ENCODE results near the gene RER1.

DNA sequence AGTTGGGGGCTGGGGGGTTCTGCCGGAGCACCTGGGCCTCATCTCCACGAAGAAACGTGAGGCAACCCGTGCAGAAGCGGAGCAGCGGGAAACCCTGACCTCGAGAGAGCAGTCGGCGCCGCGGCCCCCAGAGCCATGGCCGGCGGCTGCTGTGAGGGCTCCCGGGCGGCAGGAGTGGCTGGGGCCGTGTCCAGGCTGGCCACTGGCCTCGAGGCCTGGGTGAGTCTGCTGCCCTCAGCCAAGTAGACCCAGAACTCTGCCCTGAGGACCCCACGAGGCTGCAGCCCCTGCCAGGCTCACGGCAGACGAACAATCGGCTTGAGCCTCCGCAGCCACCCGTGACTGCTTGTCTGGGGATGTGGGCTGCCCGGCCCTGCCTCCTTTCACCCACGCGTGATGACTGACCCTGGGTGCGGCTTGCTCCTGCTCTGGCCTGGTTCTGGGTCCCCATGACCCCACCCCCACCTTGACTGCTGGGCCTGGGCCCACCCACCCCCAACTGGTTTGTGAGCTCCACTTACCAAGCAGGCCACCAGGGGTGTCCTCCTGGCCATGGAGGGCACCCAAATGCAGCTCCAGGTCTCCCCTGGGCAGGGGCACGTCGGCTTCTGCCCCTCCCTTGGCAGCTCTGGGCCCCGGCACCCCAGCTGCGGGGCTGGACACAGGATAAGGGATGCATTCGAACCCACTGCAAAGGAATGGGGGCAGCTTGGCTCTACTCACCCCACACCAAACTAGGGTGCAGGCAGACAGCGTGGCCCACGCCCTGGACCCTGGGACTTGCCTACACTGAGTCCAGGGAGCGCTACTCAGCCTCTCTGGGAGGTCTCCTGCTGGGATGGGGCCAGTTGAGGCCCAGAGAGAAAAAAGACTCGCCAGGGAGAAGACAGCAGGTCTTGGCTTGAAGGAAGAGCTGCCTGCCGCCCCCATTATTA is 34.5 kb upstream of the RER1 start:
- TF ChIP-seq, protein P1, sequence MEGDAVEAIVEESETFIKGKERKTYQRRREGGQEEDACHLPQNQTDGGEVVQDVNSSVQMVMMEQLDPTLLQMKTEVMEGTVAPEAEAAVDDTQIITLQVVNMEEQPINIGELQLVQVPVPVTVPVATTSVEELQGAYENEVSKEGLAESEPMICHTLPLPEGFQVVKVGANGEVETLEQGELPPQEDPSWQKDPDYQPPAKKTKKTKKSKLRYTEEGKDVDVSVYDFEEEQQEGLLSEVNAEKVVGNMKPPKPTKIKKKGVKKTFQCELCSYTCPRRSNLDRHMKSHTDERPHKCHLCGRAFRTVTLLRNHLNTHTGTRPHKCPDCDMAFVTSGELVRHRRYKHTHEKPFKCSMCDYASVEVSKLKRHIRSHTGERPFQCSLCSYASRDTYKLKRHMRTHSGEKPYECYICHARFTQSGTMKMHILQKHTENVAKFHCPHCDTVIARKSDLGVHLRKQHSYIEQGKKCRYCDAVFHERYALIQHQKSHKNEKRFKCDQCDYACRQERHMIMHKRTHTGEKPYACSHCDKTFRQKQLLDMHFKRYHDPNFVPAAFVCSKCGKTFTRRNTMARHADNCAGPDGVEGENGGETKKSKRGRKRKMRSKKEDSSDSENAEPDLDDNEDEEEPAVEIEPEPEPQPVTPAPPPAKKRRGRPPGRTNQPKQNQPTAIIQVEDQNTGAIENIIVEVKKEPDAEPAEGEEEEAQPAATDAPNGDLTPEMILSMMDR (IDR thresholded peaks at IDR 0.05) = no peak
- no peak for TF ChIP-seq POLR2AphosphoS5 (IDR thresholded peaks at IDR 0.05)
- TF ChIP-seq POLR2A (IDR thresholded peaks at IDR 0.05) = no peak
- no peak for TF ChIP-seq EP300 (IDR thresholded peaks at IDR 0.05)
